Adrenal gland (tissue), 5 donors: ENCODE data around the gene LRCH4.

Source experiments
- POLR2A ChIP-seq, 2 donors: fragments of 450-650 bp; IDR thresholded peaks; one replicate each; pipeline ENCODE4 v1.6.1; 2017; ENCODE audit warnings: antibody characterized with exemption in 2 of 2, mild to moderate bottlenecking in 2 of 2, moderate library complexity in 1 of 2
- TF ChIP-seq, protein P1 (sequence below), 6 experiments: fragments of 450-650 bp in 4 of 6; fragments of 200-600 bp in 2 of 6; sonication (generic) in 1 of 6; IDR thresholded peaks; 1 replicate in 5 of 6; 2 replicates in 1 of 6; pipeline versions ENCODE4 v1.5.1 to v1.8.0; 2016 to 2021; ENCODE audit warnings: antibody characterized with exemption in 6 of 6, mild to moderate bottlenecking in 2 of 6, moderate library complexity in 1 of 6
- donor health status: DM: no; HTN: no; CAD: no.

GRCh38 chr7:100582041-100582579 is 3.8 kb downstream of the LRCH4 start:
- TF ChIP-seq, protein P1, sequence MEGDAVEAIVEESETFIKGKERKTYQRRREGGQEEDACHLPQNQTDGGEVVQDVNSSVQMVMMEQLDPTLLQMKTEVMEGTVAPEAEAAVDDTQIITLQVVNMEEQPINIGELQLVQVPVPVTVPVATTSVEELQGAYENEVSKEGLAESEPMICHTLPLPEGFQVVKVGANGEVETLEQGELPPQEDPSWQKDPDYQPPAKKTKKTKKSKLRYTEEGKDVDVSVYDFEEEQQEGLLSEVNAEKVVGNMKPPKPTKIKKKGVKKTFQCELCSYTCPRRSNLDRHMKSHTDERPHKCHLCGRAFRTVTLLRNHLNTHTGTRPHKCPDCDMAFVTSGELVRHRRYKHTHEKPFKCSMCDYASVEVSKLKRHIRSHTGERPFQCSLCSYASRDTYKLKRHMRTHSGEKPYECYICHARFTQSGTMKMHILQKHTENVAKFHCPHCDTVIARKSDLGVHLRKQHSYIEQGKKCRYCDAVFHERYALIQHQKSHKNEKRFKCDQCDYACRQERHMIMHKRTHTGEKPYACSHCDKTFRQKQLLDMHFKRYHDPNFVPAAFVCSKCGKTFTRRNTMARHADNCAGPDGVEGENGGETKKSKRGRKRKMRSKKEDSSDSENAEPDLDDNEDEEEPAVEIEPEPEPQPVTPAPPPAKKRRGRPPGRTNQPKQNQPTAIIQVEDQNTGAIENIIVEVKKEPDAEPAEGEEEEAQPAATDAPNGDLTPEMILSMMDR (IDR thresholded peaks at IDR 0.05) = no peak
- TF ChIP-seq POLR2A (IDR thresholded peaks at IDR 0.05) = no peak
